A673 (cell line): ENCODE data around the gene ZNF554.

Experiments used
- EZH2 ChIP-seq: fragments of 200-600 bp; sonication (generic); IDR thresholded peaks from 2 replicates; pipeline ENCODE4 v1.6.1; 2017; ENCODE audit warnings: borderline replicate concordance, low read depth, mild to moderate bottlenecking, mixed read lengths, antibody characterized with exemption, low read length; ENCODE audit not compliant: poor library complexity, severe bottlenecking
- TF ChIP-seq, protein P1 (sequence below): fragments of 300-800, 200-600 bp; sonication (generic); conservative IDR thresholded peaks from 2 replicates; pipeline ENCODE4 v1.5.1; 2017; ENCODE audit warnings: low read depth, mild to moderate bottlenecking, antibody characterized with exemption, low read length, moderate library complexity, mixed read lengths

- TF ChIP-seq, protein P1, sequence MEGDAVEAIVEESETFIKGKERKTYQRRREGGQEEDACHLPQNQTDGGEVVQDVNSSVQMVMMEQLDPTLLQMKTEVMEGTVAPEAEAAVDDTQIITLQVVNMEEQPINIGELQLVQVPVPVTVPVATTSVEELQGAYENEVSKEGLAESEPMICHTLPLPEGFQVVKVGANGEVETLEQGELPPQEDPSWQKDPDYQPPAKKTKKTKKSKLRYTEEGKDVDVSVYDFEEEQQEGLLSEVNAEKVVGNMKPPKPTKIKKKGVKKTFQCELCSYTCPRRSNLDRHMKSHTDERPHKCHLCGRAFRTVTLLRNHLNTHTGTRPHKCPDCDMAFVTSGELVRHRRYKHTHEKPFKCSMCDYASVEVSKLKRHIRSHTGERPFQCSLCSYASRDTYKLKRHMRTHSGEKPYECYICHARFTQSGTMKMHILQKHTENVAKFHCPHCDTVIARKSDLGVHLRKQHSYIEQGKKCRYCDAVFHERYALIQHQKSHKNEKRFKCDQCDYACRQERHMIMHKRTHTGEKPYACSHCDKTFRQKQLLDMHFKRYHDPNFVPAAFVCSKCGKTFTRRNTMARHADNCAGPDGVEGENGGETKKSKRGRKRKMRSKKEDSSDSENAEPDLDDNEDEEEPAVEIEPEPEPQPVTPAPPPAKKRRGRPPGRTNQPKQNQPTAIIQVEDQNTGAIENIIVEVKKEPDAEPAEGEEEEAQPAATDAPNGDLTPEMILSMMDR, result no peak
- TF ChIP-seq EZH2, result no peak
Observed at GRCh38 chr19:2814426-2814825, 5.2 kb upstream of the ZNF554 start.
